ENCODE results near the gene METRNL.
A peak's percentile ranks its signal among the peaks of the same experiment; 100 is the strongest.

The METRNL gene

DNA sequence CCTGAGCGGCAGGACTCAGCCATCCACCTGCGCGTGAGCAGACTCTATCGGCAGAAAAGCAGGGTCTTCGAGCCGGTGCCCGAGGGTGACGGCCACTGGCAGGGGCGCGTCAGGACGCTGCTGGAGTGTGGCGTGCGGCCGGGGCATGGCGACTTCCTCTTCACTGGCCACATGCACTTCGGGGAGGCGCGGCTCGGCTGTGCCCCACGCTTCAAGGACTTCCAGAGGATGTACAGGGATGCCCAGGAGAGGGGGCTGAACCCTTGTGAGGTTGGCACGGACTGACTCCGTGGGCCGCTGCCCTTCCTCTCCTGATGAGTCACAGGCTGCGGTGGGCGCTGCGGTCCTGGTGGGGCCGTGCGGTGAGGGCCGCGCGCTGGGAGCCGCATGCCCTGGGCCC lies 14.9 kb downstream of the METRNL start:
- DNase-seq, result no peak

DNA sequence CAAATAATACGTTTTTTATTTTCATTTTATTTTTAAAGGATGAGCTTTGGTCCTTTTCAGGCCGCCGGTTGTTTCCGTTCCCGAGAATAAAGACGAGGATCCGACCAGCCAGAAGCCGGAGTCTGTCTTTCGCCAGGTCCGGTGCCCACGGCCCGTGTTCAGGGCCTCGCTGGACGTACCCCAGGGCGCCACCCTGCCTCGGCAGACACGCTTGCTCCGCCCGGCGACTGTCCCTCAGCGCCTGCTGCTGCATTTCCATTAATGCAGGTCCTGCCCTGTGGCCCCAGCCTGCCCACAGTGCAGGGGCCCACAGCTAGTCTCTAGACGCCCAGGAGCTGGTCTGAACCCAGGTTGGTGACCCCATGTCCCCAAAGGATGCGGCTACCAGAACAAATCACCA lies 15.6 kb downstream of the METRNL start:
- no peak for DNase-seq

DNA sequence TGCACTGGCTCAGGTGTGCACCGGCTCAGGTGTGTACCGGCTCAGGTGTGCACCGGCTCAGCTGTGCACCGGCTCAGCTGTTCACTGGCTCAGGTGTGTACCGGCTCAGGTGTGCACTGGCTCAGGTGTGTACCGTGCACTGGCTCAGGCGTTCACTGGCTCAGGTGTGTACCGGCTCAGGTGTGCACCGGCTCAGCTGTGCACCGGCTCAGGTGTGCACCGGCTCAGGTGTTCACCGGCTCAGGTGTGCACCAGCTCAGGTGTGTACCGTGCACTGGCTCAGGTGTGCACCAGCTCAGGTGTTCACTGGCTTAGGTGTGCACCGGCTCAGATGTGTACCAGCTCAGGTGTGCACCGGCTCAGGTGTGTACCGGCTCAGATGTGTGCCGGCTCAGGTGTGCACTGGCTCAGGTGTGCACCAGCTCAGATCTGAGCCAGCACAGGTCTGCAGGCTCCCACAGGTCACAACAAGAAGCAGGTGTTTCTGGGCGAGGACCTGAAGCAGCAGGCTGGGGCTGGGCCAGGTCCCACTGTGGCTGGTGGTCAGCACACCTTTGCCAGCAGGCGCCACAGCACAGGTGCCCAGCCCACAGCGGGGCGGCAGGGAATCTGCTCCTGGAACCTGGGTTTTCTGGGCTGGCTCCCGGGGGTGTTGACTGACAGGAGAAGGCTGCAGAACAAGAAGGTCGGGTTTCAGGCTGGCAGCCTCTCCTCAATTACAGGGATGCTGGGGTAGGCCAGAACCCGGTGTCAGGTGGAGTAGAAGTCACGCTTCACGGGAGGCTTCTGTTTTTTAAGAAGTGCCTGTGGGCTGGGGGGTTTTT lies 17.2 kb downstream of the METRNL start:
- DNase-seq, result no peak

DNA sequence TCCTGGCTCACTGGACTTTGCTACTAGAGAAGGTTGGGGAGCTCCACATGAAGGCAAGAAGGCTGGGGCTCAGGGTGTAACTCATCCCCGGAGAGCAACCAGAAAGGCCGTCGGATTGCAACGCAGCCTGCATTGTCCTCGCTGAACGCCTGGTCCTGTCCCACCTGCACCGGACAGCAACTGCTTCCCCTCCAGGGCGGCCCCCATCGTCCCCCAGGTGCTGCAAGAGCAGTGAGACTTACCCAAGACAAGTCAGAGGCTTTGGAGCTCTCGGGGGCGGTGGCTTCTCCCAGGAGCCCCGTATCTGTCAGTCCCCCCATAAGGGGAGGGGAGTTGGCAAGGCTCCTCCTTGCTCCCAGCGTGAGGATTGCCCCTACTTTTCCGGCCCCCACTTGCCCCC lies 18.4 kb downstream of the METRNL start:
- no peak for DNase-seq

DNA sequence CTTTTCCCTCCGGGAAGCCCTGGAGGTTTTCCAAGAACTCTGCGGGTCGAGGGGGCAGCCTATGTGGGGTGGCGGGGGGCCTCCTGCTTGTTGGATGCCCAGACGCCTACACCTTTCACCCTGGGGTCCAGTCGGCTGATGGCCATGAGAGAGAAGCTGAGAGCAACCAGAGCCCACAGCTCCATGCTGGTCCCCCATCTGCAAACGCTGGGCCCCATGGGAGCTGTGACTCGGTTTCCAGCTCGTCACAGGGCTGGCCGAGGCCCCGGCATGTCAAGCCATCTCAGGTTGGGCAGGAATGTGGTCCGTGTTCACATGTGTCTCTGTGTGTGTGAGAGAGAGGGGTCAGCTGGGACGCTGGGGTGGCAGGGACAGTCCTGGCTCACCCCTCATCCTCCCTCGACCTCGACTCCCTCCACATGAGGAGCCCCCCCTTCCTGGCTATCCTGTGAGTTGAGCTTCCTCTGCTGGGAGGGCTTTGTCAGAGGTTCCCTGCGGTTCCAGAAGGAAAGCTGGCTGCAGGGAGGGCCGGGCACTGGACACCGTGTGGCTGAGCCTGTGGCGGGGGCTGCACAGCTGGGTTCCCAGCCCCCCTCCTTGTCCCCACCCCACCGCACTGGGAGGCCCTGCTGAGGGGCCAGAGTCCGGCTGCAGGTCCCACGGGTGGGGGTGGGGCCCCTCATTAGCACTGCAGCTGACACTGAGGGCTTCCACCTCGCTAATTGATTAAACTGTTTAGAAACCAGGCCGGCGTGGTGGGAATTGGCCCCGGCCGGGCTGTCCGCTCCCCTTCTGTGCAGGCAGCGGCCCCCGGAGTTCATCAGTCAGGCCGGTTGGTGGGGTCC lies 19.1 kb downstream of the METRNL start:
- DNase-seq, result no peak

DNA sequence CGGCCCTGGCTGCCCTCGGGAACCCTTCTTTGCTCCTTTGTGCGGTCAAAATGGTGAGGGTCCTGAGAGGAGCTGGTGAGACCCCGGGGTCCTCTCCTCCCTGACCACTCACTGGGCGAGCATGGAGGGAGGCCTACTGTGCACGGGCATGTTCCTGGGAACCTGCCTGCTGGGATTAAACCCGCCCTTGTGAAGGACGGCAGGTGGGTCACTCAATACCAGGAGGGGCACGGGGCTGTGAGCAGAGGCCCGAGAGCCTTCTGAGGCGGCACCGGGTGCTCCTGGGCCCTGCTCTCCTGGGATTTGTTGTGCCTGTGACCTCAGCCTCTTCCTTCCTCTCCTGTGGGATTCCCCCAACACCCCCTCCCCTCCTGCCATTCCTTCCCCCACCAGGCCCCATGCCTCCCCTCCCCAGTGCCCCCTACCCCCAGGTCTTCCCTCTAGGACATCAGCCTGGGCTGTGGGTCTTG lies 19.7 kb downstream of the METRNL start:
- no peak for DNase-seq

DNA sequence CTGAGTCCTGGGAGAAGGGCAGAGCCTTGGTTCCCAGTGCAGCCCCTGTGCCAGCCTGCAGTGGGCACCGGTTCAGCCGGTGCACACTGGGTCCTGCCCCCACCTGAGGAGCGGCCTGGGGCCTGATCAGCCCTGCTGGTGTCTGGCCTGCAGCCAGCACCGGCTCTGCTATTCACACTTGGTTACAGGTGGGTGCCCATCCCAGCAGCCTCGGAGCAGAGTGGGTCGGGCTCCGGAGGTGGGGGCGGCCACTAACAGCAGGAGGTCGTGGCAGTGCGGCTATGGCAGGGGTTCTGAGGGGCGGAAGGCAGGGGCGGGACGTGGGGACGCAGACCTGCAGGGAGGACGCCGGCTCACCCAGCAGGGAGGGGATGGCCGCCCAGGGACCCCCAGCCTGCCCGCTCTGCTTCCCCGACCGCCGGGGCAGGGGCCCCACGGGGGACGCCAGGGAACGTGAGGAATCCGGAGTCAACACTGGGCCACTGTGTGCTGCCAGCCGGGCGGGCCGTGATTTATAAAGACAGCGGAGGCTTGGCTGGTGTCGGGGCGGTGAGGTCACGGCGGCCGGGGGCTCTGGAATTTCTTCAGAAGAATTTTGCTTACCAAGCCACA lies 20.3 kb downstream of the METRNL start:
- no peak for DNase-seq

DNA sequence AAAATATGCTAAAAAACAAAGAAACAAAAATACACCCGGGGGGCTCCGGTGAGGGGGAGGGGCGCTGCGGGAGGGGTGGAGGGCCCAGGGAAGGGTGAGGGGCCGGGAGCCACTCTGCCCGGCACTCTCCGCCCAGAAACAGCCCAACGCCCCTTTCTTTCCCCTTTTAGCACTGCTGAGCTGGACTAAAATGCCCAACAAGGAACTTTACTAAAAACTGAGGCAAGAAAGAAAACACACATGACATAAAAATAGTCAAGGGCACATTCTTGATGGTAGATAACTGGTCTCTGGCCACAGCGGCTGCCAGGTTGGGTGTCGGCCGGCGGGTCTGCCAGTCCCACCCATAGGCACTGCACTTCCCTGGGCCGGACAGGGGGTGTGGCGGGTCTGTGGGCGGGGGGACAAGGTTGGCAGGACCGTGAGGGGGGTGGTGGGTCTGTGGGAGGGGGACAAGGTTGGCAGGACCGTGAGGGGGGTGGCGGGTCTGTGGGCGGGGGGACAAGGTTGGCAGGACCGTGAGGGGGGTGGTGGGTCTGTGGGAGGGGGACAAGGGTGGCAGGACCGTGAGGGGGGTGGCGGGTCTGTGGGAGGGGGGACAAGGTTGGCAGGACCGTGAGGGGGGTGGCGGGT lies 20.9 kb downstream of the METRNL start:
- no peak for DNase-seq

DNA sequence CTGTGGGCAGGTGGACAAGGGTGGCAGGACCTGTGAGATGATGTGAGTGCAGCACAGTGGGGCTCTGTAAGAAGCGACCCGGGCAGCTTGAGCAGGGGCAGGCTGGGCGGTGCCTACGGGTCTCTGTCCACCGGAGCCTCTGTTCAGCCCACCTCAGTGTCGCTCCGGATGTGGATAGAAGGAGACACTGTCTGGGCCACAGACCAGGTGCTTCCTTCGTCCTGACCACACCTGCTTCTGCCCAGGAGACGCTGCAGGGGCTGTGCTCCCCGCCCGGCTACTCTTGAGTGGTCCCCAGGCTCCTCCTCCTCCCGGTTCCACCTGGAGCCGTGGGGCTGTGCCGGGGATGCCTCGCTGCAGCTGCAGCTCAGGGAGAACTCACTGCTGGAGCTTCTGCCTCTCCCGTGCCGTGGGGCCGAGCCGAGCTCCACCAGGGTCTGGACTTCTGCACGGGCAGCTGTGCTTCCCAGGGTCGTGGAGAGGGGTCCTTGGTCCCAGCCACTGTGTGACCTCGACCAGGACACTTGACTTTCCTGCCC lies 21.5 kb downstream of the METRNL start:
- no peak for DNase-seq

DNA sequence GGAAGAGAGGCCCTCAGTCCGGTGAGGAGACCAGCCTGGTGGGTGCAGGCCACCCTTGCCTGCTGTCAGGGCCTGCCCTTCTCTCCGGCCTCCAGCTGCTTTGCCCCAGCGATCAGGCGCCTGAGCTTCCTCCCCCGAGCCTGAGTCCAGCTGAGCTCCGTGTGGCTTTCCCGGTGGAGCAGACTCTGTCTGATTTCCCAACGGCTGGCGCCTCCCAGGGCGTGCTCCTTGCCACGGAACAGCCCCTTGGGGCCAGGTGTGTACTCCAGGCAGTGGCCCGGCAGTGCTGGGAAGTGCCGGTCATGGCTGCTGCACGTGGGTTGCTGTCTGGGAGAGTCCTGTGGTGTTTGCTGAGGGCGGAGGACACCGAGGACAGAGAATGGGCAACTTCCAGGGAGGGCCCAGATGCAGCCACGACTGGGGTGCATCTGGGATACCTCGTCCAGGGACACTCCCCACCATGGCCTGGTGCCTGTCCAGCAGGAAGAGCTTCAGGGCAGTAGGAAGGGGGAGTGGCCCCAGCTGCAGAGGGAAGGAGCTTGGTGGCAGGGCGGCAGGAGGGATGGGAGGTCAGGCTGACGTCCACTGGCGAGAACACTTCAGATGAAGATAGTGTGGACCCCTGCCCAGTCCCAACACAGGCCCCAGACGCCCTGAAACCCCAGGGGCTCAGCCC lies 22.5 kb downstream of the METRNL start:
- no peak for DNase-seq

DNA sequence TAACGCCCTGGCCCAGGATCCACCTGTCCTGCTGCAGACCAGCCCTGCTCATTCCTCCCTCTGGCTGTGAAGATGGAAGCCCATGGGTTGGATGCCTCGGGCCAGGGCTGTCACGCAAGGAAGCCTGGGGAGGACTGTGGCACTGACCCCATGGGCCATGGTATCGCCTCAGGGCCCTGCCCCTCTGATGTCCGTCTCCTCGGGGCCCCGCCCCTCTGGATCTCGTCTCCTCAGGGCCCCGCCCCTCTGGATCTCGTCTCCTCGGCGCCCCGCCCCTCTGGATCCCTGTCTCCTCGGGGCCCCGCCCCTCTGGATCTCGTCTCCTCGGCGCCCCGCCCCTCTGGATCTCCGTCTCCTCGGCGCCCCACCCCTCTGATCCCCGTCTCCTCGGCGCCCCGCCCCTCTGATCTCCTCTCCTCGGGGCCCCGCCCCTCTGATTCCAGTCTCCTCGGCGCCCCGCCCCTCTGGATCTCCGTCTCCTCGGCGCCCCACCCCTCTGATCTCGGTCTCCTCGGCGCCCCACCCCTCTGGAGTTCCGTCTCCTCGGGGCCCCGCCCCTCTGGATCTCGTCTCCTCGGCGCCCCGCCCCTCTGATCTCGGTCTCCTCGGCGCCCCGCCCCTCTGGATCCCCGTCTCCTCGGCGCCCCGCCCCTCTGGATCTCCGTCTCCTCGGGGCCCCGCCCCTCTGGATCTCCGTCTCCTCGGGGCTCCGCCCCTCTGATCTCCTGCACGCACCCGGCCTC lies 24.0 kb downstream of the METRNL start:
- DNase-seq, result peak in 1 of 2 experiments; percentile 17

DNA sequence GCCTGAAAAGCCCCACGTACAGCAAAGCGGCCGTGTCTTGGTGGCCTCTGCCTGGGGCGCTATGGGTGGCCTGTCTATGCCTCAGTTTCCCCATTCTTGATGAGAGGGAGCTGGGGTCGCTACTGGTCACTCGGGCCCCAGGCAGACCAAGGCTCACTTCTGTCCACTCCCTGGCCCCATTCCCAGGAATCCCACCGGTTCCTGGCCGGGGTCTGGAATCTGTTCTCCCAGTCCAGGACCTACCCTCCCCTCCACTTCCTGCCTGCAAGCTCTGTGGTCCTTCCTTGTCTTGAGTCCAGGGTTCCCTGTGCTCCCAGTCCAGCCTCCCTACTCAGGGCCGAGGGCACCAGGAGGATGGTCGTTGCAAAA lies 24.5 kb downstream of the METRNL start:
- DNase-seq, result no peak

DNA sequence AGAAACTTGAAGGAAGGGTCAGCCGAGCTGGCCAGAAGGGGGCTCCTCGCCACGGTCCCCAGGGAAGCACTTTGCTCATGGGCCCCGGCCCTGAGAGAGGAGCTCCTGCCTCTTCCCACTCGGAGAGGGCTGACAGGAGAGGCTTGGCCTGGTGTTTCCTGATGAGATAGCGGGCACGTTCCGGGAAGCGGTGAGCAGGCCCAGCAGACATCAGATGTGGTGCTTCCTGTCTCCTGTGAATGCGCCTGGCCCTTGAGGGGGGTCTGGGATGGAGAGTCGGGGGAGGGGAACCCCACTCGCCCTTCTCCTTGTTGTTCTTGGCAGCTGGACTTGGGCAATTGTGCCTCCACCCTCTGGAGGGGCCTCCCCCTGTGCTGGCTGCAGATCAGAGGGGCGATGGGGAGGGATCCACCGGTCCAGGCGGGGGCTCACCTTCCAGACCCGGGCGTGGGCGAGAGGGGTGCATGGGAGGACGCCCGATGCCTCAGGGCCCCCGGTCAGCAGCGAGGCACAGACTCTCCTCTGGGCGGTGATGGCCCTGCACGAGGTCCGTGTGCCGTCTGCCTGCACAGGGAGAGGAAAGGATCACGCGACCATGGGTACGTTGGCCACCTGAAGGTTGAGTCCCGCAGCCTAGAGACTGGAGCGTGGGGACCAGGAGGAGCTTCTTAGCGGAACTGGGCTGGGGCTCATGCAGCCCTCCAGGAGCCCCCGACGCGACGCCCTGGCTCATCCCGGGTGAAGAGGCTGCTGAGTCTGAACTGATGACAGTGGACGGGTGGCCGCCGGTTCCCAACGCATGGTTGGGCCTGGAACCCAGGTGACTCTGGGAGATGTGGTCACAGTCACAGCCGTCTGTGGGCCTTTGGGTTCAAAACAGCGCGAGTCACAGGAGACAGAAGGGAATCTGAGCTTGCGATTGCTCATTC lies 25.4 kb downstream of the METRNL start:
- DNase-seq, result no peak

DNA sequence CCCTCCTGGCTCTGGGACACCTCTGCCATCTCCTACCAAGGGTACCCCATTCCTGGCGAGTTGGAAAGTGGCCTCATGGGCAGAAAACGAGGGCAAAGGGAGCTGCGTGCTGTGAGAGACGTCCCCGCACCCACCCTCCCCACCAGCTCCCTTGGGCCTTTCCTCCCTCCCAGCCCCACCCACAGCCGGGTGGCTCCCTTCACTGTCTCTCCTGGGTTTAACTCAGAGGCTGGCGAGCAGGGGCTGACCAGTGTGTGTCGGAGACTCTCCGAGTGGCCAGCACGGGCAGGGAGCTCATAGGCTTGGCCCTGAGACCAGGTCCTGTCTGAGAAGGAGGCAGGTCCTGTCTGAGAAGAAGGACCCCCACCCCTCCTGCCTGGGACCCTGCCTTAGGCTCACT lies 26.1 kb downstream of the METRNL start:
- no peak for DNase-seq

DNA sequence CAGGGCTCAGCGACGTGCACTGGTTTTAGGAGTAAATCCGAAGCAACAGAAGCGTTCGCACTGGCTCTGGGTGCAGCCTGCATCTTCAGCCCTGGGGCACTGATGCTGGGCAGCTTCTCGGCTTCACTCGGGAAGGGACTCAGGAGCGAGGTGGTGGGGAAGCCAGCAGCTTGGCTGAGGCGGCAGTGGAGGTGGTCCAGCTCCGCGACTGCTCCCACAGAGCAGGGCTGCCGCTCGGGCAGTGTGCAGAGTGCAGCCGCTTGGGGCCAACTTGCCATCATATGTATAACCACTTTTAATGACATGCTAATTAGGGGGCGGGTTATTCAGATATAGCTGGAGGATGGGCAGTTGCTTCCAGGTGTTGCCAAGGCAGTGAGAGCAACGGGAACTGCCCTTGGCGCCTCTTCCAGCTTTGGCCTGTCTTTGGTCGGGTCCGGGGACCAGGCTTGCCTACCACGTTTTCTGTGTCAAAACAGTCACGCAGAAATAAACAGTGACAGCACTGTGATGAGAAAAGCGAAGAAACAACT lies 26.7 kb downstream of the METRNL start:
- DNase-seq, result no peak

DNA sequence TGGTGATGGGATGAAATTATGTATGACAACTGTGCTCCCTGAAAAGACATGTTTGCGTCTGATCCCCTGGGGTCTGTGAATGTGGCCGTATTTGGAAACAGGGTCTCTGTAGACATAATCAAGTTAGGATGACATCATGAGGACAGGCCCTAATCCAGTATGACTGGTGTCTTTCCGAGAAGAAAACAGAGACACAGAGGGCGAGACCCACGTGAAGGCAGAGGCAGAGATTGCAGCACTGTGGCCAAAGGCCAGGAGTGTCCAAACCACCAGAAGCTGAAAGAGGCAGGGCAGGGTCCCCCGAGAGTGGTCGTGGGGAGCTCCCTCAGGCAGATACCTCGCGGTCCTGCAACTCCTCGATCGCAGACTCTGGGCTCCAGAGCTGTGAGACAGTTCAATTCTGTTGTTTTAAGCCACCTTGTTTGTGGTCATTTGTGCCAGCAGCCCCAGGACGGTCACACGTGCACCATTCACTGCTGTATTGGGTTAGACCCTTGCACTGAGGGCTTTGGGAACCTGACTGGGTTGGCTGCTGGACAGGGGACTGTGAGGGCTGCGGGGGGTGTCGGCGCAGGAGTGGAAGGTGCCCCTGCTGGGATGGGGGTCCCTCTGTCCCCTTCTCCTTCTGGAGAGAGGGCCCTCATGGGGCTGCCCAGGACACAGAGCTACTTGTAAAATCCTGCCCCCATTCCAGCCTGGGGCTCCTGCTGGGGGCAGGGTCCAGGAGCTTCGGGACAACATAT lies 27.7 kb downstream of the METRNL start:
- DNase-seq, result no peak

DNA sequence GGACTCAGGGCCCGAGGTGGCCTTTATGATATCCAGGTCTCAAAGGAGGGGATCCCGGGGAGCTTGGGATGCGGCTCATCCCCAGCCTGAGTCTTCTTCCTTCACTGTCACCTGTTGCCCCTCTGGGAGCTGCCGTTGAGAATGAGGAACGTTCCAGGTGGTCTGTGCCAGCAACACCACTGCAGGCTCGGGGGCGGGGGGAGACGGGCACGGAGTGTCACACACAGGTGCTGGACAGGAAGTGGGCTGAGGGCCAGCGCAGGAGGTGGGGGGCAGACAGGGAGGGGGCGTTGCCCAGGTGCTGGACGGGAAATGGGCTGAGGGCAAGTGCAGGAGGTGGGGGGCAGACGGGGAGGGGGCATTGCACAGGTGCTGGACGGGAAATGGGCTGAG lies 28.2 kb downstream of the METRNL start:
- no peak for DNase-seq

DNA sequence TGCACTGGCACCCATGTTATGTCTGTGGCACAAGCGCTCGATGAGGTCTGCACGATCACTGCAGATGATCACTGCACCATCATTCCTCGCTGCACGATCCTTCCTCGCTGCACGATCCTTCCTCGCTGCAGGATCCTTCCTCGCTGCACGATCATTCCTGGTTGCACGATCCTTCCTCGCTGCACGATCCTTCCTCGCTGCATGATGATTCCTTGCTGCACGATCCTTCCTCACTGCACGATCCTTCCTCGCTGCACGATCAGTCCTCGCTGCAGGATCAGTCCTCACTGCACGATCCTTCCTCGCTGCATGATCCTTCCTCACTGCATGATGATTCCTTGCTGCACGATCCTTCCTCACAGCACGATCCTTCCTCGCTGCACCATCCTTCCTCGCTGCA lies 29.3 kb downstream of the METRNL start:
- no peak for DNase-seq

DNA sequence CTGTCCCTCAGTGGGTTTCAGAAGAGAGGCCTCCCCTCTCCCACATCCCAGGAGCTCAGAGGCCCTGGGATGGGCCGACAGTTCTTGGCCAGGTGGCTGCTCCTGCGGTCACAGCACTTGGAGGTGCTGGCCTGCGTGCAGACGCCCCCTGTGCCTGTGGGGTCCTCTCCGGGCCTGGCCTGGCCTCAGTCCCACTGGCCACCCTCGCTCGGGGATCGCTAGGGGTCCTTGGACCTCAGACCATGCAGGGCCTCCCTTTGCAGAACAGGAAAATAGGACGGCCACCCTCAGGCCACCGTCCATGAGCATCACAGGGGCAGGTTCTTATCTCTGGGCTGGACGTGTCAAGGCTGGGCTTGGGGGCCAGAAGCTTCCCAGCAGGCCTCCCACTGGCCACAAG lies 30.0 kb downstream of the METRNL start:
- no peak for DNase-seq

All from activated CD4-positive, alpha-beta T cell treated with anti-CD3 and anti-CD28 coated beads, Interleukin-2, amount 50 U/mL, for 4 hours (primary cell).